Measurements from ENCODE around the gene MOK. TPM values are rescaled to one million over a fixed set of nuclear protein-coding genes. Genes with fewer than 3 reads are reported as not detected.
"Not testable (repeated sequence)": the region's sequence is repeated elsewhere in the genome, so short reads cannot be mapped to it uniquely, and the experiment has no call there.

Gene MOK, protein sequence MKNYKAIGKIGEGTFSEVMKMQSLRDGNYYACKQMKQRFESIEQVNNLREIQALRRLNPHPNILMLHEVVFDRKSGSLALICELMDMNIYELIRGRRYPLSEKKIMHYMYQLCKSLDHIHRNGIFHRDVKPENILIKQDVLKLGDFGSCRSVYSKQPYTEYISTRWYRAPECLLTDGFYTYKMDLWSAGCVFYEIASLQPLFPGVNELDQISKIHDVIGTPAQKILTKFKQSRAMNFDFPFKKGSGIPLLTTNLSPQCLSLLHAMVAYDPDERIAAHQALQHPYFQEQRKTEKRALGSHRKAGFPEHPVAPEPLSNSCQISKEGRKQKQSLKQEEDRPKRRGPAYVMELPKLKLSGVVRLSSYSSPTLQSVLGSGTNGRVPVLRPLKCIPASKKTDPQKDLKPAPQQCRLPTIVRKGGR
- total RNA-seq: 10 to 100 TPM in 2 of 4 donors, 1 to 10 TPM in 2; 3.0 to 16.0 (median 11.1) TPM

DNA sequence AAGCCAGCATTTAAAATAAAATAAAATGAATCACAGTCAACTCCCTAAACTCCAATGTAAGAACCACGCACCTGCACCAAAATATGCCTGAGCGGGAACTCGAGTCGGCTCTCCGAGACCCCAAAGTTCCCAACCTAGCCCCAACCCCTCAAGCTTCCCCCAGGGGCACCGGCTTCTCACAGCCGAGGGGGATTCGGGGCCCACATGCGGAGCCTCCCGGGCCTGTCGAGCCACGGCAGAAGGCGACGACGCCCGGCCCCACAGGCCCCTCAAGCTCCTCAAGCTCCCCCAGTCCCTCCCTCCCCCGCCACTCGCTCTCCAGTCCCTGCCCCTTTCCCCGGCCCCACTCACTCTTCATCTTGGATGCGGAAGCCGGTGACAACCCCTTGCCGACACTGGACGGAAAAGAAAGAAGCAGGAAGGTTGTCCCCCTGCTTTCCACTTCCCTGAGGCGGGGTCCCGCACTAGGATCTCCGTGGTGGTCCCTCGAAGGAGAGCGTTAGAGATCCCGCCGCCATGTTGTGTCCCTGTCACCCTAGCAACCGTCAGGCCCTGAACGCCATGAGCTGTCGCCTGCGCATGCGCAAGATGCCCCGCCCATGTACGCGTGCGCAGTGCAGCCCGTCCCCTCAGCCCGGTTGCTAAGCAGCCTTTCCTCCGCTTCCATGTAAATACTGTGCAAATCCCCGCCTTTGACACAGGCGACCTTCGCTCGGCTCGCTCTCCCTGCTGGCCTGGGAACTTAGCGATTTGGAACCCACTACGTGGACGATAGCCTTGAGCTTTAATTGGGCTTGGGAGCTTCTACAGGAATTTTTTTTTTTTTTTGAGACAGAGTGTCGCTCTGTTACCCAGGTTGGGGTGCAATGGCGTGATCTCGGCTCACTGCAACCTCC is at the start of gene MOK:
Gene MOK, minus strand, starts transcription at position 554 of the 896 bp plus-strand sequence. Its CDS starts 196 bp downstream, at position 358.
- peaks cover 0 to 15% (median 6%) of the 10 kb centered on the region in 4 donors for H3K4me1 ChIP-seq
- no peaks in the 10 kb centered on the region for H3K36me3 ChIP-seq
- WGBS, 2 donors (ENCODE audit: low coverage in 1 of 2): 0 to 1% methylated on average over 2 to 53 of the region's 53 CpGs
- peak within 1 kb of the TSS; percentile 66 to 89 (median 74) for H3K4me3 ChIP-seq
- peak; percentile 97 for DNase-seq
- in situ Hi-C loops (cut with MboI; ENCODE audit: low pct_ligation_motif_present in 1 of 4, low pct_unique_long_range_greater_than_20kb in 1 of 4, low sequenced_read_pairs in 3 of 4): loop anchor here in 1 of 4 donors (25.0 kb wide), 3 partner anchors 243 to 593 kb away; partner anchors contain the start of gene DYNC1H1
- intact Hi-C loops (cut with DNase I; ENCODE audit: low total_unique reads): loop anchor here (10.0 kb wide), 1 partner anchor 160 kb away; no protein-coding TSS in a partner anchor
- no peaks in the 10 kb centered on the region for H3K9me3 ChIP-seq
- H3K27ac ChIP-seq: peak within 1 kb of the TSS; percentile 53 to 86 (median 78)
- peak; percentile 29 for TF ChIP-seq POLR2A (IDR thresholded peaks at IDR 0.05)
- TF ChIP-seq POLR2AphosphoS5 (IDR thresholded peaks at IDR 0.05): peak in 2 of 3 donors; percentile 52 to 56
- TF ChIP-seq, protein P1, sequence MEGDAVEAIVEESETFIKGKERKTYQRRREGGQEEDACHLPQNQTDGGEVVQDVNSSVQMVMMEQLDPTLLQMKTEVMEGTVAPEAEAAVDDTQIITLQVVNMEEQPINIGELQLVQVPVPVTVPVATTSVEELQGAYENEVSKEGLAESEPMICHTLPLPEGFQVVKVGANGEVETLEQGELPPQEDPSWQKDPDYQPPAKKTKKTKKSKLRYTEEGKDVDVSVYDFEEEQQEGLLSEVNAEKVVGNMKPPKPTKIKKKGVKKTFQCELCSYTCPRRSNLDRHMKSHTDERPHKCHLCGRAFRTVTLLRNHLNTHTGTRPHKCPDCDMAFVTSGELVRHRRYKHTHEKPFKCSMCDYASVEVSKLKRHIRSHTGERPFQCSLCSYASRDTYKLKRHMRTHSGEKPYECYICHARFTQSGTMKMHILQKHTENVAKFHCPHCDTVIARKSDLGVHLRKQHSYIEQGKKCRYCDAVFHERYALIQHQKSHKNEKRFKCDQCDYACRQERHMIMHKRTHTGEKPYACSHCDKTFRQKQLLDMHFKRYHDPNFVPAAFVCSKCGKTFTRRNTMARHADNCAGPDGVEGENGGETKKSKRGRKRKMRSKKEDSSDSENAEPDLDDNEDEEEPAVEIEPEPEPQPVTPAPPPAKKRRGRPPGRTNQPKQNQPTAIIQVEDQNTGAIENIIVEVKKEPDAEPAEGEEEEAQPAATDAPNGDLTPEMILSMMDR (IDR thresholded peaks at IDR 0.05): no peak
- H3K27me3 ChIP-seq: no peaks in the 10 kb centered on the region

DNA sequence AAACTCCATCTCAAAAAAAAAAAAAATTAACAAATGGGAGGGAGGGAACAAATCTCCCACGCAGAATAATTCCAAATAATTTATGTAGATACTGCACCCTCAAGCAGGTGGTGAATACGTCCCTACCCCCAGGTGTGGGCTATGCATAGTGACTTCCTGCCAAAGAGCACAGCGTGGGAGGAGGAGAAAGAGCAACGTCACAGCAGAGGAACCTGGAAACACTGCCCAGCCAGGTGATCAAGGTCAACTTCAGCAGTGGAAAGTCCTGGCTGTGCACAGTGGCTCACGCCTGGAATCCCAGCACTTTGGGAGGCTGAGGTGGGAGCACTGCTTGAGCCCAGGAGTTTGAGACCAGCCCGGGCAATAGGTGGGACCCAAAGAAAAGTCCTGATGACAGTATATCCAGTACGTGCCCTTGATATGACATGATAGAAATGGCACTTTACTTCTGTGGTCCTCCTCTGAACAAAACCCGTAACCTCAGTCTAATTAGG is 48.2 kb upstream of the MOK start:
- Histone ChIP-seq H3K36me3 (peaks cover 0 to 53% (median 24%) of the 10 kb centered on the region in 4 donors), H3K4me3 (no peak overlapping the region), H3K4me1 (no peaks in the 10 kb centered on the region), H3K9me3 (no peaks in the 10 kb centered on the region), H3K27ac (no peak overlapping the region), H3K27me3 (no peaks in the 10 kb centered on the region)
- intact Hi-C loops (cut with DNase I; ENCODE audit: low total_unique reads): no loop called here
- 79 to 85% methylated on average over 4 to 8 of the region's 8 CpGs for WGBS, 2 donors (ENCODE audit: low coverage in 1 of 2)
- no peak for DNase-seq
- TF ChIP-seq EP300 (IDR thresholded peaks at IDR 0.05; ENCODE audit: low read depth) (no peak), POLR2A (IDR thresholded peaks at IDR 0.05) (no peak), POLR2AphosphoS5 (IDR thresholded peaks at IDR 0.05) (no peak)
- TF ChIP-seq, protein P1 (IDR thresholded peaks at IDR 0.05): no peak
- in situ Hi-C loops (cut with MboI; ENCODE audit: low pct_ligation_motif_present in 1 of 4, low pct_unique_long_range_greater_than_20kb in 1 of 4, low sequenced_read_pairs in 3 of 4): loop anchor here in 1 of 4 donors (25.0 kb wide), 1 partner anchor 159 kb away; the partner anchor contains the start of gene ANKRD9

DNA sequence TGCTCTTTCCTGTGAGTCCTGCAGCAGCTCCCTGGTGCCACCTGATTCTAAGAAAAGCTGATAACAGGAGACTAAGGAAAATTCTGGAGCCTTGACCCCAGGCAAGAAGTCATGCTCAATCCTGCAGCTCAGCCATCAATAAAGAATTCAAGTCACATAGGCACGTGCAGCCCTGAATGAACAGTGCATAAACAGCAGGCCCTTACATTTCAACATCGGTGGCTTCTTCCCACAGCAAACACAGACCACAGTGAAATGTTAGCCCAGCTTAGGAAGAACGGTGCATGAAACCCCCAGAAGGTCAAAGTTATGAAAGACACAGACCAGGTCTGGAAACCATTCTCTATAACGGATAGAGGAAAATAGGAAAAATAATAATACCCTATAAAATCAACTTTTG is 47.2 kb upstream of the MOK start:
- DNase-seq: no peak
- 88 to 92% methylated on average over 4 of the region's 4 CpGs for WGBS, 2 donors (ENCODE audit: low coverage in 1 of 2)
- Histone ChIP-seq H3K4me3 (no peak overlapping the region), H3K27me3 (no peaks in the 10 kb centered on the region), H3K9me3 (no peaks in the 10 kb centered on the region), H3K27ac (no peak overlapping the region), H3K36me3 (peaks cover 0 to 54% (median 22%) of the 10 kb centered on the region in 4 donors), H3K4me1 (no peaks in the 10 kb centered on the region)
- in situ Hi-C loops (cut with MboI; ENCODE audit: low pct_ligation_motif_present in 1 of 4, low pct_unique_long_range_greater_than_20kb in 1 of 4, low sequenced_read_pairs in 3 of 4) (loop anchor here in 1 of 4 donors (25.0 kb wide), 1 partner anchor 160 kb away; the partner anchor contains the start of gene ANKRD9), intact Hi-C loops (cut with DNase I; ENCODE audit: low total_unique reads) (no loop called here)
- TF ChIP-seq POLR2AphosphoS5 (IDR thresholded peaks at IDR 0.05) (no peak), EP300 (IDR thresholded peaks at IDR 0.05; ENCODE audit: low read depth) (no peak), POLR2A (IDR thresholded peaks at IDR 0.05) (no peak)
- TF ChIP-seq, protein P1 (IDR thresholded peaks at IDR 0.05): no peak

DNA sequence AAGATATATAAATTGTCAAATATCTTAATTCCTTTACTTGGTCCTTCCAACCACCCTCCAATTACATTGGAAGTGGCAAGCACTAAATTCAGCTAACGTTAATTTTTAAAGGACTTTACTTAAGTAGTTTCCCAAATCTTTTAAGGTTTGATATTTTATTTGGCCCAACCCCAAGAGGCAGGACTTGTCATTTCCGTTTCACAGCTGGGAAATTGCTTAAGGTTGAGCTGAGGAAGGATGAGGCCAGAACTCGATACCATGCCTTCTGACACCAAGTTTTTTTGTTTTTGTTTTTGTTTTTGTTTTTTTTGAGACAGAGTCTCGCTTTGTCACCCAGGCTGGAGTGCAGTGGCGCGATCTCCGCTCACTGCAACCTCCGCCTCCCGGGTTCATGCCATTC is 46.6 kb upstream of the MOK start:
- H3K27me3 ChIP-seq; H3K4me3 ChIP-seq; H3K4me1 ChIP-seq; intact Hi-C loops (cut with DNase I; ENCODE audit: low total_unique reads); DNase-seq; H3K9me3 ChIP-seq: not testable (repeated sequence)
- in situ Hi-C loops (cut with MboI; ENCODE audit: low pct_ligation_motif_present in 1 of 4, low pct_unique_long_range_greater_than_20kb in 1 of 4, low sequenced_read_pairs in 3 of 4): loop anchor here in 1 of 4 donors (25.0 kb wide), 1 partner anchor 161 kb away; the partner anchor contains the start of gene ANKRD9
- Histone ChIP-seq H3K27ac (peak overlapping the region in 1 of 4 donors; percentile 28), H3K36me3 (peaks cover 0 to 54% (median 22%) of the 10 kb centered on the region in 4 donors)
- 81 to 84% methylated on average over 6 to 9 of the region's 9 CpGs for WGBS, 2 donors (ENCODE audit: low coverage in 1 of 2)
